KMS-11 (cell line): ENCODE data around the gene PLXND1.

Experiments
- H2AFZ ChIP-seq: fragments of 200-600 bp; sonication (generic); 2 replicates; pipeline ENCODE4 v1.6.1; 2016; ENCODE audit warnings: antibody characterized with exemption, mixed run types, low read depth
- H3K27ac ChIP-seq: fragments of 200-600 bp; sonication (generic); 2 replicates; pipeline ENCODE4 v1.6.1; 2016; ENCODE audit warnings: mild to moderate bottlenecking, mixed run types
- H3K27me3 ChIP-seq: fragments of 200-600 bp; sonication (generic); 2 replicates; pipeline ENCODE4 v1.6.1; 2017; ENCODE audit warnings: mild to moderate bottlenecking, low read depth, mixed run types, moderate library complexity; ENCODE audit not compliant: insufficient read depth
- H3K36me3 ChIP-seq: fragments of 200-600 bp; sonication (generic); 2 replicates; pipeline ENCODE4 v1.6.1; 2017; ENCODE audit warnings: mild to moderate bottlenecking, mixed run types; ENCODE audit not compliant: insufficient read depth
- H3K4me1 ChIP-seq: fragments of 200-600 bp; sonication (generic); 2 replicates; pipeline ENCODE4 v1.6.1; 2016; ENCODE audit warnings: mild to moderate bottlenecking, low read depth, mixed run types; ENCODE audit not compliant: poor library complexity, severe bottlenecking
- H3K4me2 ChIP-seq: fragments of 200-600 bp; sonication (generic); 2 replicates; pipeline ENCODE4 v1.7.0; 2016; ENCODE audit warnings: mild to moderate bottlenecking, mixed run types
- H3K4me3 ChIP-seq: fragments of 200-600 bp; sonication (generic); IDR thresholded peaks from 2 replicates; pipeline ENCODE4 v1.6.1; 2017; ENCODE audit warnings: low read depth, low read length, mixed read lengths; ENCODE audit not compliant: insufficient read depth
- H3K79me2 ChIP-seq: fragments of 200-600 bp; sonication (generic); 2 replicates; pipeline ENCODE4 v1.6.1; 2016; ENCODE audit warnings: low read depth, mixed run types; ENCODE audit not compliant: insufficient read depth
- H3K9ac ChIP-seq: fragments of 200-600 bp; sonication (generic); 2 replicates; pipeline ENCODE4 v1.6.1; 2016; ENCODE audit warnings: mild to moderate bottlenecking, mixed run types
- H4K20me1 ChIP-seq: fragments of 200-600 bp; sonication (generic); 2 replicates; pipeline ENCODE4 v1.6.1; 2016; ENCODE audit warnings: mild to moderate bottlenecking, mixed run types; ENCODE audit not compliant: insufficient read depth
- CTCF ChIP-seq: fragments of 200-600 bp; sonication (generic); conservative IDR thresholded peaks from 2 replicates; pipeline ENCODE4 v1.6.1; 2017; ENCODE audit warnings: low read depth, mild to moderate bottlenecking, antibody characterized with exemption, low read length, moderate library complexity, mixed read lengths

PLXND1 gene

DNA sequence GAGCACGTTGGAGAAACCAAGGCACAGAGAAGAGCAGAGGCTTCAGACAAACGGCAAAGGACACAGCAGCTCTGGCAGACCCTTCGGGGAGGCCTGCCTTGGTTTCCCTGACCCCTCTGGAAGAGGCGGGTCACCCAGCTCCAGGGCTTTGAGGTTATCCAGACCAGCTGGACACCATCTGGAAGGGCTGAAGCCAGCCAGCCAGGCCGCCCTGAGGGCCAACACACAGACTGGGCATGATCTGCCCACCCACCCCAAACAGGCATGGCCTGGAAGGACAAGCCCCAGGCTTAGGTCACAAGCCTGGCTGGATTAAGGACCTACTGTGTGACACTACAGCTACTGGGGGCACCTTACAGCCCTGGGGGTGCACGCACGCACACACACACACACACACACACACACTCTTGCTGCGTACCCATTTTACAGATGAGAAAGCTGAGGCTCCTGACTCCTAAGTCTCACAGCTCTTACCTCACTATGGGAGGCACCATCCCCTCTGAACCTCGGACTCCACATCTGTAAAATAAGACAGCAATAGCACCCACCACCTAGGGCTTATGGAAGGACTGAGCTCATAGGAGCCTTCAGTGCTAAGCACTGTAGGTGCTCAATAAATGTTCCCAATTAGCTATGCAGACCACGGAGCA is 10.8 kb downstream of the PLXND1 start:
- no peak overlapping the region for H3K27ac ChIP-seq
- H4K20me1 ChIP-seq = no peaks in the 10 kb centered on the region
- H3K4me2 ChIP-seq = no peak overlapping the region
- H3K4me1 ChIP-seq = no peaks in the 10 kb centered on the region
- H3K27me3 ChIP-seq = no peaks in the 10 kb centered on the region
- H3K4me3 ChIP-seq = no peak overlapping the region
- H2AFZ ChIP-seq = no peak overlapping the region
- H3K36me3 ChIP-seq = no peaks in the 10 kb centered on the region
- H3K79me2 ChIP-seq = no peaks in the 10 kb centered on the region
- TF ChIP-seq CTCF = no peak
- H3K9ac ChIP-seq = no peak overlapping the region

DNA sequence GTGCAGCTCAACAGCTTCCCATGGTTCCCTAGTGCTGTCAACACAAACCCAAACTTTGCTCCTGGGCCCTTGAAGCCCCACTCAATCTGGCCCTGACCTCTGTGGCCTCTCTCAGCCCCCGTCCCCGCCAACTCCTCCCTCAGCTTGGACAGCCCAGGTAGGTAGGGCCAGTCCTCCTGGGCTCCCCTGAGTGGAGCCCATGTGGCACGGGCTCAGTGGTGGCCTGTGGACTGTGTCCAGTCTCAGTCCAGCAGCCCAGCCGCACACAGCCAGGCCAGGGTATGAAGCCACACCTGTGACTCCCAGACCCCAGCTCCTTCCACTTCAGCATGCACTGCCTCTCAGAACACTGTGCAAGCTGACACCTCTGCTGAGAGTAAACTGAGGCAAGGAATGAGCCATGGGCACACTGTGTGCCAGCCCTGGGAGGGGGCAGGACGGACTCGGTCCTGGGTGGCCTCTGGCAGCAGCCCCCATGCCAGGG is 11.5 kb downstream of the PLXND1 start:
- no peak overlapping the region for H3K9ac ChIP-seq
- H3K79me2 ChIP-seq = no peaks in the 10 kb centered on the region
- no peak overlapping the region for H3K27ac ChIP-seq
- no peaks in the 10 kb centered on the region for H3K36me3 ChIP-seq
- H2AFZ ChIP-seq = no peak overlapping the region
- no peak overlapping the region for H3K4me3 ChIP-seq
- no peaks in the 10 kb centered on the region for H3K4me1 ChIP-seq
- no peak for TF ChIP-seq CTCF
- no peaks in the 10 kb centered on the region for H4K20me1 ChIP-seq
- no peak overlapping the region for H3K4me2 ChIP-seq
- H3K27me3 ChIP-seq = no peaks in the 10 kb centered on the region

- no peaks in the 10 kb centered on the region for H3K36me3 ChIP-seq
- no peaks in the 10 kb centered on the region for H4K20me1 ChIP-seq
- TF ChIP-seq CTCF = no peak
- H3K27ac ChIP-seq = no peak overlapping the region
- no peaks in the 10 kb centered on the region for H3K79me2 ChIP-seq
- H3K4me3 ChIP-seq = no peak overlapping the region
- H3K27me3 ChIP-seq = no peaks in the 10 kb centered on the region
- no peak overlapping the region for H3K9ac ChIP-seq
- H3K4me1 ChIP-seq = no peaks in the 10 kb centered on the region
- H3K4me2 ChIP-seq = no peak overlapping the region
- H2AFZ ChIP-seq = no peak overlapping the region
Measured at GRCh38 chr3:129594409-129594808, 12.1 kb downstream of the PLXND1 start.

DNA sequence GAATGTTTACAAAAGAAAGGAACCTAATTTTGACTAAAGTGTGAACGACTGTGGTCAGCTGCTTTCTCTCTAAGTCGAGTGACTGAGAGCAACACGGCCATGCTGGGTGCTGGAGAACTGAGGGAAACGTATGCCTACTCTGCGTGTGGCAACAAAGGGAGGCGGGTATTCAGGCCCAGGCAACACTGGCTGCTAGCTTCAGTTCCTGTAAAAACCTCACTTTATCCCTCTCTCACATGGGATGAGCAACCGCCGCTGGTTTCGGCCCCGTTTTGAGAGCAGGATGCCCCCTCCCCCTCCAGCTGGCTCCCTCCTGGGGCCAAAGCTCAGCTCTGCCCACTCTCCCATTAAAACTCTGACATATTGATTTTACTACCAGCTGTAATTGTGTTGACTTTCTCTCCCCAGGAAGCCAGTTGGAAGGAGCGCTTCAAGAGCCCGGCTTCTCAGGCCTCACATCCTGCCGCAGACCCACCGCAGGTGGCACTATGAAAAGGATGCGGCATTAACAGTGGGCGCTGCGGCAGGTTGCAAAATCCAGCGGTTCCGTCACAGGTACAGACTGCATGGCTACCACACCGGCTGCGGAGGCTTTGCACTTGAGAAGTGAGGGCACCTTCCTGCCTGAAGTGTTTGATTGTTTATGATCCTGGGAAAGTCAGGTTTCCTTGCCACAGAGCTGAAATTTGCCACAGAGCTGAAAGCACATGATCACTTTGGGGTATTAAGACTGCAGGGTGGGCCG is 12.7 kb downstream of the PLXND1 start:
- H3K4me3 ChIP-seq = no peak overlapping the region
- no peak overlapping the region for H3K9ac ChIP-seq
- H4K20me1 ChIP-seq = no peaks in the 10 kb centered on the region
- no peak overlapping the region for H3K4me2 ChIP-seq
- H3K27me3 ChIP-seq = no peaks in the 10 kb centered on the region
- TF ChIP-seq CTCF = no peak
- no peak overlapping the region for H3K27ac ChIP-seq
- no peak overlapping the region for H2AFZ ChIP-seq
- no peaks in the 10 kb centered on the region for H3K79me2 ChIP-seq
- H3K4me1 ChIP-seq = no peaks in the 10 kb centered on the region
- H3K36me3 ChIP-seq = no peaks in the 10 kb centered on the region
